NOMO-1 treated with dmso at 0.1 percent for 144 hours (cell line): ENCODE measurements around the gene CRIP1.

Experiments used
- DNase-seq: peaks from one replicate; lab custom pipeline; 2025; ENCODE audit not compliant: unreplicated experiment; lab: John Stamatoyannopoulos, UW

Gene CRIP1

DNA sequence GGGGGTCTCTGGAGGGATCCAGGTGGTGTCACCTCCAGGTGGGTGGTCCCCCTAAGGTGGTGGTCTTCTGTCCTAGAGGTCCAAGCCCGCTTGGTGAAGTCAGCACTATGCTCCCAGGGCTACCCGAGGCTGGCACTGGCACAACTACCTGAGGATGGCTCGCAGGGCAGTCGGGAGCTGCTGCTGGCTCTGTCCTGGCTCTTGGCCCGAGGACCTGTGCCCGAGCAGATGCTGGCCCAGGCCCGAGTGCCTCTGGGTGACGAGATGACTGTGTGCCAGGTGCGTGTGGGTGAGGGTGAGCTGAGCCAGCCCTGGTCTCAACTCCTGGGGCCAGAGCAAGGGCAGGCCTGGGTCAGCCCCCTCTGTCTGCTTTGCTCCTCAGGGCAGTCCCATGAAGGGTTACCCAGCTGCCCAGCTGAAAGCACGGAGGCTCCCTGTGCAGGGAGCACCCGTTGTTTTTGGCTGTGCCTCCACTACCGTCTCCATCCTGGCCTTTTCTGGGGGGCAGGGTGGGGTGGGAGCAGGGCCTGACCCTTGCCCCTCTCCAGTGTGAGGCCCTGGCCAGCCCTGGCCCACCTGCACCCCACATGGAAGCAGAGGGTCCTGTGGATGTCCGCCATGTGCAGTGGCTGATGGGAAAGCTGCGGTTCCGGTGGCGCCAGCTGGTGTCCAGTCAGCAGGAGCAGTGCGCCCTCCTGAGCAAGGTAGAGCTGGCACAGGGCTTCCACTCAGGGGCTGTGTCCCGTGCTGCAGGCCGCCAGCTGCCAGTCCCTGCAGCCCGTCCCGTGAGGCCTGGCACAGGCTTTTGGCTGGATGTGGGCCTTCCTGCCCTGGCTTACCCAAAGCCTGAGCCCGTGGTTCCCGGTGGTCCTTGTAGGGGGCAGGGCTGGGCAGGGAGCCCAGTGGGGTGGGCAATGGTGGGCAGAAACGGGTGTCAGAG is 5.6 kb downstream of the CRIP1 start:
- no peak for DNase-seq

DNA sequence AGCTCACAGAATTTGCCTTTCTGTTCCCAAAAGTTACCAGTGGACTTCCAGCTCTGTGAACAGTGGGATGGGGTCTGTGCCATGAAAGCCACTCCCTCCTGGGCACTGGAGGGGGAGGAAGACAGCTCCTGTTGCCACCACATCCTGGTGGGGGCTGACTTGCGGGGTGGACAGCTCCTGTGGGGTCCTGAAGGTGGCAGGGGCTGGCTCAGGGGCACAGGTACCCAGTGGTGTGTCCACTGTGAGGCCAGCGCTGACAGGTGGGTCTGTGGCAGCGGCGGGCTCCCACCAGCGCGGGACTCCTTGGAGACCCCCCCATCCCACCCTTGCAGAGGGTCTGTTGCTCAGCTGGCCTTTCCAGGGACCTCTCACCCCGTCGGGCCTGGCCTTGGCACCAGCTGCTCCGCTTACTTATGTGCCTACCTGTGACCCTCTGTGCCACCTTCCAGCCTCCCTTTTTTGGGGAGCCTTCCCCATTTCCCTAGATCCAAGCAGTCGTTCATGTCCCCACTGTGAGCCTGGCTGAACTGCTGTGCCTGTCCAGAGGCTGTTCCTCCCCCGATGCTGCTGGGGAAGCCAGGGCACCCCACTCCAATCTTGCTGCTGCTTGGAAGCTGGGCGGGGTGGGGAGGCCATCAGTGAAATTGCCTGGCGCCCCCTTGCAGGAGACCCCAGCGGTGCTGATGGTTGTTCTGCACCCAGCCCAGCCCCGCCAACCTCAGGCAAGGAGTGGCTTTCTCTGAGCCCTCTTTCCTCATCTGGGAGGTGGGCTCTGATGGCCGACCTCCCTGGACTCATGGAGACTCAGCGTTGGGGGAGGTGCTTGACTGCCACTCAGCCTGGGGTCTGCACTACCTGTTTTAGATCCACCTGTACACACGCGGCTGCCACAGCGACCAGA is 6.5 kb downstream of the CRIP1 start:
- no peak for DNase-seq

DNA sequence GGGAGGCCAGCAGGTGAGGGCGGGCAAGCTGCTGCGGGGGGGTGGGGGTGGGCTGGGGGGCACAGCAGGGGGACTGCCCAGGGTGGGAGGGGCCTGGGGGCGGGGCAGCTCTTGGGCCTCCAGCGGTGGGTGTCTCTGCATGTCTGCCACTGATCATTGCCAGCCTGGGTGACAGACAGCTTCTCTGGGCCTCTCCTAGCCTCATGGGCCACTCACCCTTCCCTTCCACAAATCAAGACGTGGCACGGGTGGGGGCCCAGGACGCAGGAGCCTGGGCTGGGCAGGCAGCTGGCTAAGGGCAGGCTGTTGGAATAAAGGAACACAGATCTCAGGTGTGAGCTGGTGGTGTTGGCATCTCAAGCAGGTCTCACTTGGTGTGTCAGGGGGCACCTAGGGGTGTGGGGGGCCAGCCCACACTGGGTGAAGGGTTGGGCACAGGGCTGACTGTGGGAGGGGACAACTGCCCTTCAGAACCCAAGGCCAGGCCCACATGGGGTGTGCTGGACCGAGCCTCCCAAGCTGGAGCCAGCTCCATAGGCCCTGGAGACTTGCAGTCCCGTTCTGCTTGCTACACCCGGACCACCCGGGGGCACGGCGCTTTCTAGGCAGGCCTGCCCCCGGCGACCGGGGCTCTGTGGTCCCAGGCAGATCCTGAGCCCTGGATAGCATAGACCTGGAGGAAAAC is 7.4 kb downstream of the CRIP1 start:
- DNase-seq: no peak

DNA sequence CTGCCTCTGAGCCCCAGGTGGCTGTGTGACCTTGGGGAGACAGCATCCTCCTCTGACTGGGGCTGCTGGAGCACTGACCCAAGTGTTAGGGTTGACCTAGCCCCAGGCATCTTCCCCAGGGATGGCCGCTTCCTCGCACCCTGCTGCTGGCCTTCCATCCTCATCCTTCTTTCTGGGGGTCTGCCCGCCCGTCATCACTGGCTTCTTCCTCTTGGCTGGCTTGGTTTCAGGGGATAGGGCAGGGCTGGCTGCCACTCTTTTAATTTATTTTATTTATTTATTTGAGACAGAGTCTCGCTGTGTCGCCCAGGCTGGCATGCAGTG is 7.9 kb downstream of the CRIP1 start:
- no peak for DNase-seq

DNA sequence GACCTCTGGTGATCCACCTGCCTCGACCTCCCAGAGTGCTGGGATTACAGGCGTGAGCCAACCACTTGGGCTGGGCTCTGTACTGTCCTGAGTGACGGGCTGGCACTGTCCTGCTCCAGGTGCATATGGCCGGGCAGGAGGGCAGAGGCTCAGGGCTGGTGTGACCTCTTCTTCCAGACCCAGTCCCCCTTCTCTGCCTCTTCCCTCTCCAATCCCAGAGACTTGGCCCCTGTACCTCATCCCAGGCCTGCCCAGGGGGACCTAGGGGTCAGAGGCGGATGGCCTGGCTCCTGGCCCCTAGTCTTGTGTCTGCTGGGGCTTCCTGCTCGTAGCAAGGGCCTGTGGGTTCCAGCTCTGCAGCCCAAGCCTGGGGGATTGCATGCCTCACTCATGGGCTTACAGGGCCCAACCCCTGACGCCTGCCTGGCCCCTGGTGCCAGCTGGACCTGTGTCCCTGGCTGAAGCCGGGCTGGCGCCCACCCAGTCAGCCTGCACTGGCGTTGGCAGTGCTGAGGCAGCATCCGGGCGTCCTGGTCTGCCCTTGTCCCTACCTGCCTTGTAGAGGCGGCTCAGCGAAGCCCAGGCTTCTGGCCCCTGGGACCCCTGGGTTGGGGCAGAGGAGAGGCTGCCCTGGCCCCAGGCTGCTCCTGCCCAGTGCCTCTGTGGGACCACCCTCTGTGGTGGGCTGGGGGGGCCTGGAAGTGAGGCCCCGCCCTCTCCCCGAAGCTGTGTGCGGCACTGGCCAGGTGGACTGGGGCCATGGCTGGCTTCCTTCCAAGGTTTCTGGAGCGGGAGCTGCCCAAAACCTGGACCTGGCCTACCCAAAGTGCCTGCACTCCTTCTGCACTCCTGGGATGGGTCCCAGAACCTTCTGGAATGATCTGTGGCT is 8.7 kb downstream of the CRIP1 start:
- DNase-seq: no peak

DNA sequence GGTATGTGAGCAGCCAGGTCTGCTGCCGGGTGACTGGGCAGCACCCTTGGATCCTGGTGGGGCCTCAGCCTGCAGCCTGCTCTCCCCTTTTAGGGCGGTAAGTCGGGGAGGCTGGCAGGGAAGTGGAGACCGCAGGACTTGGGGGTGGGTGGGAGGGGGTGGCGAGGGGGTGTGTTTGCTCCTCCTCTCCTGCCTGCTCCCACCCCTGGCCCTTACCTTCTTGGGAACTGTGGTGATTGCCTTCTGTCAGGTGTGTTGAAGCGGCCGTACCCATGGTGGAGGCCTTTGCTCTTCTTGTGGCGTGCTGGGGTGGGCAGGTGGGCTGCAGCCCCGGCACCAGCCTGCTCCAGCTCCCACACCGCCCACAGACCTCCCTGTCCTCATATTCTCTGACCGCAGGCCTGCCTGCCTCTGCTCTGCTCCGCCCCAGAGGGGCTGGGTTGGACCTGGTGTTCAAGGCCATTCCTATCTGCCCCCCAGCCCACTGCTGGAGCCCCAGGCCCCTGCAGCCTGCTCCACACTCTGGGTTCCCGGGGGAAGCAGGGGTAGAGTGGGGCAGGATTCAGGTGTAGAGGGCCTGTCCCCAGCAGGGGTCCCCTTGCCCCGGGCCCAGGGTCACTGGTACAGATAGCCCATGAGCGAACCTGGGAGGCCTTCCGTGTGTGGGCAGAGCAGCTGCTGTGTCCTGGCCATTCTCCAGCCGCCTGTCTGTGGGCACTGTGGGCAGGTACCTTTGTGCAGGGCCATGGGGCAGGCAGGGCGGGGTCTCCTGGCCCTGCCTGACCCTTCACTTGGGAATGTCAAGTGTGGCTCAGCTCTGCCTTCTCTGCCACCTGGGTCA is 9.5 kb downstream of the CRIP1 start:
- DNase-seq: no peak

DNA sequence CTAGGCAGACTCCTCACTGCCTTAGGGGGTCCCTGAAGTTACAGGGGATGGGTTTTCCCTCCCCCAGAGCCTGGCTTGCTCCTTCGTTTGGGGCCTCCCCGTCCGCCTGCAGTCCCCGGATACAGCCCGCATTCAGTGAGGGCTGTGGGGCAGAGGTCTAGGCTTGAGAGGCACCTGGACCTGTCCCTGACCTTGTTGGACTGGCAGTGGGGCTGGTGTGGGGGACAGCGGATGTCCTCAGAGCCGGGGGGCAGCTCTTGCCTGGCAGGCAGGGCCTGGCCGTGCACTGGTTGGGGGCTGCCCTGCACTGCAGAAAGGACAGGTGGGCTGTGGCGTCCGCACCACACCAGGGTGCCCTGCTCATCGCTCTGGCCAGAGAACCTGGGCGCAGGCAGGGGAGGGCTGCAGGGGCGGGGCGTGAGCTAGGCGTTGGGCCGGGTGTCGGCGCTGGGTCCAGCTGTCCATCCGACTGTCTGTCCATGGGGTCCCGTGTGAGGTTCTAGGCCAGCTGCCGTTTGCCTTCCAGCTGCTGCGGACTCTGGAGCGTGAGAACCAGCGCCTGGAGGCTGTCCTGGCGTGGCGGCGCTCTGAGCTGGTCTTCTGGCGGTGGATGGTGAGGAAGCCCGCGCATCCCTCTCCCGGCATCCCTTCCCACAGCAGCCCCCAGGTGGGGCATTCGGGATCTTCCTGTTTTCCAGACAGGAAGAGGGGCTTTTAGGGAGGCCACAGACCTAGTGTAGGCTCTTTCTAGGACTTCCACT is 10.3 kb downstream of the CRIP1 start:
- DNase-seq: no peak

DNA sequence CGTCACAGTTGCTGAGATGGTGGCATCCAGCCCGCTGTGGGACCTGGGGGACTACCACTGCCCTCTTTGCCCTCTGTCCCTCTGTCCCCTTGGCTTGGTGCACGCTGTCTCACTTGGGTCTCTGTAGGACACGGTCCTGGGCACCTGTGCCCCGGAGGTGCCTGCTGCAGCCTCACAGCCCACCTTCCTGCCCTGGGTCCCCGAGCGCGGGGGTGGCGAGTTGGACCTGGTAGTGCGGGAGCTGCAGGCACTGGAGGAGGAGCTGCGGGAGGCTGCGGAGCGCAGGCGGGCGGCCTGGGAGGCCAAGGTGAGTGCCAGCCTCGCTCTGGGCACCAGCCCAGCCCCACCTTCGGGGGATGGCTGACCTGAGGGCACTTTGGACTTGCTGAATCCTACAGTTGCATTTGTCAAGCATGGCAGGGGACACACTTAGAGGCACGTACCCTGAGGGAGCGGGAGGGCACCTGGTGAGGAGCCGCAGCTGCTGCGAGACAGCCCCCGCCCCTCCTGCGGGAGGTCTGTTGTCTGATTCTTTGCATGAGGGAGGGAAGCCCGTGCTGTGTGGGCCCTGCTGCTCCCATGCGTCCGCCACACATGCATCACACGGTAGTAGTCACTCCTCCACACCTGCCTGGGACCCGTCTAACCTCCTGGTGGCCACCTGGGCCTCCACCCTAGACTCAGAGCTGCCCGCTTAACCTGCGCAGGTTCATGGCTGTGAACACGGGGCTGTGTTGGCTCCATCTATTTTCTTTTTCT is 11.2 kb downstream of the CRIP1 start:
- no peak for DNase-seq

DNA sequence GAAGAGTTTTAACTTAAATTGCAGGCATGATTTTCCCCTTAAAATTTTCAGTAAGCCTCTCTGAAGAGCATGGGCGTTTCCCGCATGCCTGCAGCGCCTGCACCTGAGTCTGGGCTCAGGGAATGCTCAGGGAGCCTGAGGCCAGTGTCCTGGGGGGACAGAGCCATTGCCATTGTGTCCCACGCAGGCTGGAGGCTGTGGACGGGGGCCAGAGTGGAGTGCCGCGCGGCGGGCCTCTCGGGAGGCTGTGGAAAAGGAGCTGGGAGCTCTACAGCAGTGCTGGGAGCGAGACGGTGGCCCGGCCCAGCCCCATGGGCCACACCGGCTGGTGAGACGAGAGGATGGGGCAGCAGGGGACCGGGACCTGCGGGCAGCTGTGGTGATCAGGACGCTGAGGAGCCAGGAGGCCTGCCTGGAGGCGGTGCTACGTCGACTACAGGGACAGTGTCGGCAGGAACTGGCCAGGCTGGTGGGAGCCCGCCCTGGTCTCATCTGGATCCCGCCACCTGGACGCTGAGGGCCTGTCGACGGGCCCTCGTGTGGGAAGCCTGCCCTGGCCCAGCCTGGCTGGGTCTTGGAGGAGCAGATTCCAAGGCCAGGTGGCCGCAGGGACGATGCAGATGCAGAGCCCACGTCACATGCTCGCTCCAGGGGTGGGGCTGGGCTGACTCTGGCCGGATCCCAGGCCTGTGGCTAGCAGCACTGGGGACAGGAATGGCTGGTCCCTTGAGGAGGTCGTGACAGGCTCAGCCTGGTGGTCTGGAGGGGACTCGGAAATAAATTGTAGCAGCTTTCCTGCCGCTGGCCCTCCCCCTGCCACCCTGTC is 12.0 kb downstream of the CRIP1 start:
- DNase-seq: no peak

DNA sequence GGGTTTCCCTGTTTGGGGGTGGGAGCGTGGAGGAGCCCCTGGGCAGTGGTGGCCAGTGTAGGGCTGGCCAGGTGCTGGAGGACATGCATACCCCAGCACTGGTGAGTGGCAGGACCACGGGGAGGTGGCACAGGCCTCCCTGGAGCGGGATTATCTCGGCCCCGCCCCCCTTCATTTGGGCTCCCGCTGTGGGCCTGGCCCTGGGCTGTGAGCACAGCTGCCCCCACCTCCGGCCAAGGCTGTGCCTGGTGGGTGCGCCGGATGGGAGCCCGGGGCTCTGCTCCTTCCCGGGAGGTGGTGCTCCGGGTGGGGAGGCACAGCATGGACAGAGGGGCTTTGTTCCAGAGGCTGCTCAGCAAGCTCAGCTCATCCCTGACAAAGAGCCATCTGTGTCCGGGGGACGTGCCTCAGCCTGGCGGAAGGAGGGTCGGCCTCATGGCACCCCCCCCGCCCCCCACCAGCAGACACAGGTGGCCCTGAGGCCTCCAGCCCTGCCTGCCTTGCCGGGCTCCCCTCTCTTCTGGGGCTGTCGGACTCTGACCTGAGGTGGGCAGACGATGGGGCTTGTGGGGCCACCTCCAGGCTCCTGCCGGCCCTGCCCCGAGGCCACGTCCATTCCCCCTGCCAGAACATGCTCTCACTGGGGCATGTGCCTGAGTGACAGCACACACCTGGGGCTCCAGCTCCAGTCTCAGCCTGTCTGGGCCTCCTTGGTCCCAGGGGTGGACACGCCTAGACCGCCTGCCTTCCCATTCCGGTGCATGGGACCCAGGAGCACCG is 12.8 kb downstream of the CRIP1 start:
- DNase-seq: no peak

DNA sequence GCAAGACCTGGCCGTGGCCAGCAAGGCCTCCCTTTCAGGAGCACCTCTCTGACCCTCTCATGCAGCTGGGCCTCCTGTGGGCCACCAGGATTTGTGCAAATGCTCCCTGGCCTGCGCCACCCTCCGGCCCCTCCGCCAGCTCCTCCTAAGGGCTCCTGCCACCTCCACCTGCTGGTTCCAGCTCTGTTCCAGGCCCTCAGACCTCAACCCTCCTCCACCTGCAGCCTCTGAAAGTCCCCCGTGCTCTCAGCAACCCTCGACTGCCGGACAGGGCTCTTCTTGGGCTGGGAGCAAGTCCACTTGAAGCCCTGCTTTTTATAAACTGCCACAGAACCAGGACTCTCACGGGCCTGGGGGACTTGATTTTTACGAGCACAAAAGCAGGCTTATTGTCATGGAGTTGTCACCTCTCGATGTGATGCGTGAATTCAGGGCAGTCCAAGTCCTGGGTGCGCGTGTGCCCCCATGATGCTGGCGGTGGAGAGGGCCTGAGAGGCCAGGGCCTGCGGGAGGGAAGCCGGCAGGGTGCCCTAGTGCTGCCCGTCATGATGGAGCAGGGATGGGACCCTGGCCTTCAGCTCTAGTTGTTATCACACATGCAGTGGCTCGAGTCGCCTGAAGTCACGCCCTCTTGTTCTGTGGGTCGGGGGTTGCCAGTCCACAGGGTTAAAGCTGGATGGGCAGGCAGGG is 13.5 kb downstream of the CRIP1 start:
- no peak for DNase-seq

DNA sequence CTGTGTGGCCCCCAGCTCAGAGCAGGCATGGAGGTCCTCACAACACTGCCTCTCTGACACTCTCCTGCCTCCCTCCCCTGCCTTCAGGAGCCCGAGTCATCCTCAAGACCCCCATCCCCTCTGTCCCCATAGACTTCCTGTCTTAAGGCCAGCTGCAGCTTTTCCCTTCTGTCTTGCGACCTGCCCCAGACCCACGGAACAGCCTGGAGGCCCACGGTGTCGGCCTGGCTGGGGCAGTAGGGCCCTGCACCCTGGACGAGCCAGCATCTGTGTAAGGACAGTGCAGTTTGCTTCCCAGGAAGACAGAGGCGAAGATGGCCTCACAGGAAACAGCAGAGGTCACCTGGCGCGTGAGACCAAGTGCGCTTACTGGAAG is 14.0 kb downstream of the CRIP1 start:
- no peak for DNase-seq

DNA sequence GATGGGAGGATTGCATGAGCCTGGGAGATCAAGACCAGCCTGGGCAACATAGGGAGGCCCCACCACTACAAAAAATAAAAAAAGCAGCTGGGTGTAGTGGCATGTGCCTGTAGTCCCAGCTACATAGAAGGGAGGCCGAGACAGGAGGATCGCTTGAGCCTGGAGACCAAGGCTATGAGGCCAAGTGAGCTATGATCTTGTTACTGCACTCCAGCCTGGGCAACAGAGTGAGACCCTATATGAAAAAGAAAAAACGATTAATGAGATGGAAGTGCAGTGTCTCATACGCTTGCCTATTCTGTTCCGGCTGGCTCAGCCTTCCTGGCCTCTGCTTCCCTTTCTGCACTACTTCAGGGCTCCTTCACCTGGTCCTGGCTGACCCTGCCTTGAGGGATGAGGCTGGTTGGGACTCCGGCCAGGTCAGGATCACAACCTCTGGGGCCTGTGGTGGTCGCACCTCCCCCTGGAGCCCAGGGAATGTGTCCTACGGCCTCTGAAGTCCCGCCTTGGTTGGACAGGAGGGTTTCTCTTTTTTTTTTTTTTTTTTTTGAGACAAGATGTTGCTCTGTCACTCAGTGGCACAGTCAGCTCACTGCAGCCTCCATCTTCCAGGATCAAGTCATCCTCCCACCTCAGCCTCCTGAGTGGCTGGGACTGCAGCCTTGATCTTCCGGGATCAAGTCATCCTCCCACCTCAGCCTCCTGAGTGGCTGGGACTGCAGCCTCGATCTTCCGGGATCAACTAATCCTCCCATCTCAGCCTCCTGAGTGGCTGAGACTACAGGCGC is 15.0 kb downstream of the CRIP1 start:
- DNase-seq: no peak

DNA sequence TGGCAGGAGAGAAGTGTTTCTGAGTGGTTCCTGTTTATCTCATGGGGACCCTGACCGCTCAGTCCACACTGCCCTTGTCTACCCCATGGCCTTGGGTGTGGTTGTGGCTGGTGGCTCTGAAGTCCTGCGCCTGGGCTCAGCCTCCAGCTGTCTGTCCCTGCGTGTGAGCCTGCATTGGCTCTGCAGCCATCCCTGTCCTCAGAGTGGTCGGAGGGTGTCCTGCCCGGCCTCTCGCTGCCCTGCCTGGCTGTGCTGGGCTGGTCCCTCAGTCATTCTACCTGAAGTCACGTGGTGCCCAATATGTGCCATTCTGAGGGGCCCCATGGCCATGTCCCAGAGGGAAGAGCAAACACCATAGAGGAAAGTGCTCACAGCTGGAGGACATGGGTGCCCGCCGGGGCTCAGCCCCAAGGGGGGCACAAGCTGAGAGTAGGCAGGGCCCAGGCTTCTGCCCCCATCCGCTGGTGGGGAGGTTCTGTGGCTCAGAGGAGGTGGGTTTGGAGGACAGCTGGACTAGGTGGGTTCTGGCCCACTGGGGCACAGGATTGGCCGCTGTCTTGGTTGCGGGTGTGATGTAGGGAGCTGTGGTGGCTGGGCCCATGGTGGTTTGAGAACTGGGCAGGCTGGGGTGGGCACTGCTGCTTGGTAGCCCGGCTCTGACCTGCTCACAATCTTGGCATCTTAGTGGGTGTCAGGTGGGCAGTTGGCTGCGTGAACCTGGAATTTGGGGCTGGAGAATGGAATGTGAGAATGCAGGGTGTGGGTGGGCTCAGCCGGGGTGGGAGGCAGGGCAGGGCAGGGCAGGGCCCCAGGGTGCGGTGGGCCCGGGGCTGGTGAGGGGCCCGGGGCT is 16.0 kb downstream of the CRIP1 start:
- no peak for DNase-seq
